Stimulated activated CD8-positive, alpha-beta memory T cell treated with anti-CD3 and anti-CD28 coated beads, Interleukin-4, amount 100 ng/mL, for 24 hours (primary cell): ENCODE measurements around the gene RETREG1.
A peak's percentile ranks its signal among the peaks of the same experiment; 100 is the strongest.
"Not testable (repeated sequence)": the region's sequence is repeated elsewhere in the genome, so short reads cannot be mapped to it uniquely, and the experiment has no call there.

ENCODE experiments used
- DNase-seq: peaks from one replicate; pipeline ENCODE4 v3.0.0-alpha.2; 2020; ENCODE audit warnings: low read depth

The RETREG1 gene

DNA sequence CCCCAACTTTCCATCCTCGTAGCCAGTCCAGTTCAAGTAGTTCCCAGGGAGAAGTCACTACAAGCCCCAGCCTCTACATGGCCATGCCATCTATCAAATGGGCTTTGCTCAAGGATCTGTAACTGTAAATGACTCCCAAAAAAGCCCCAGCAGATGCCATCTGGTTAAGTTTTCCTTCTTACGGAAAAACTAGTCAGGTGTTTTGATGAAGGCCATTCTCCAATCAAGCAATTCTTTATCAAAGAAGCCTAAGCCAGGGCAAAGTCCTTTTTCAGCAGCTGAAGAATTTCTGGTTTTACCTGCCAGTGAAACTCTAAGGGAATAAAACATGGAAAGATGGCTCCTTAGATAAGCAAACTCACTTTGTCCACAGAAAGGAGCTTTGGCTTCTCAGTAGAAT, 129.3 kb downstream of the RETREG1 start:
- DNase-seq, result no peak

GRCh38 chr5:16486711-16487111, 130.1 kb downstream of the RETREG1 start:
- DNase-seq, result no peak

- DNase-seq, result no peak
Observed at GRCh38 chr5:16485656-16486055, 131.1 kb downstream of the RETREG1 start.

GRCh38 chr5:16484081-16484480, 132.7 kb downstream of the RETREG1 start:
- no peak for DNase-seq

GRCh38 chr5:16483361-16483760, 133.4 kb downstream of the RETREG1 start:
- no peak for DNase-seq

GRCh38 chr5:16482891-16483290, 133.9 kb downstream of the RETREG1 start:
- DNase-seq, result no peak

GRCh38 chr5:16480821-16481538, 135.8 kb downstream of the RETREG1 start:
- no peak for DNase-seq

DNA sequence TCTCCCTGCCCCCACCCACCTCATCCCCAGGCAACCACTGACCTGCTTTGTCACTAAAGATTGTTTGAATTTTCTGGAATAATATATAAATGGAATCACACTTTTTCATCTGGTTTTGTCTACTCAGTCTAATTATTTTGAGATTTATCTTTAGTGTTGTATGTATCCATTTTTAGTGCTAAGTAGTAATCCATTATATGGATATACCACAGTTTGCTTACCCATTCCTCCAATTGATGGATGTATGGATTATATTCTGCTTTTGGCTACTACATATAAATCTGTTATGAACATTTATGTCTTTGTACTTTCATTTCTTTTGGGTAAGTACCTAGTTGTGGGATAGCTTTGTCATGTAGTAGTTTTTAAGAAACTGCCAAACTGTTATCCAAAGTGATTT, 136.7 kb downstream of the RETREG1 start:
- no peak for DNase-seq

- no peak for DNase-seq
Observed at GRCh38 chr5:16477541-16477940, 139.3 kb downstream of the RETREG1 start.

GRCh38 chr5:16476417-16476816, 140.4 kb downstream of the RETREG1 start:
- not testable (repeated sequence) for DNase-seq

- no peak for DNase-seq
Observed at GRCh38 chr5:16471387-16471786, 145.4 kb downstream of the RETREG1 start.

- no peak for DNase-seq
Observed at GRCh38 chr5:16467363-16468219, 149.2 kb downstream of the RETREG1 start.

DNA sequence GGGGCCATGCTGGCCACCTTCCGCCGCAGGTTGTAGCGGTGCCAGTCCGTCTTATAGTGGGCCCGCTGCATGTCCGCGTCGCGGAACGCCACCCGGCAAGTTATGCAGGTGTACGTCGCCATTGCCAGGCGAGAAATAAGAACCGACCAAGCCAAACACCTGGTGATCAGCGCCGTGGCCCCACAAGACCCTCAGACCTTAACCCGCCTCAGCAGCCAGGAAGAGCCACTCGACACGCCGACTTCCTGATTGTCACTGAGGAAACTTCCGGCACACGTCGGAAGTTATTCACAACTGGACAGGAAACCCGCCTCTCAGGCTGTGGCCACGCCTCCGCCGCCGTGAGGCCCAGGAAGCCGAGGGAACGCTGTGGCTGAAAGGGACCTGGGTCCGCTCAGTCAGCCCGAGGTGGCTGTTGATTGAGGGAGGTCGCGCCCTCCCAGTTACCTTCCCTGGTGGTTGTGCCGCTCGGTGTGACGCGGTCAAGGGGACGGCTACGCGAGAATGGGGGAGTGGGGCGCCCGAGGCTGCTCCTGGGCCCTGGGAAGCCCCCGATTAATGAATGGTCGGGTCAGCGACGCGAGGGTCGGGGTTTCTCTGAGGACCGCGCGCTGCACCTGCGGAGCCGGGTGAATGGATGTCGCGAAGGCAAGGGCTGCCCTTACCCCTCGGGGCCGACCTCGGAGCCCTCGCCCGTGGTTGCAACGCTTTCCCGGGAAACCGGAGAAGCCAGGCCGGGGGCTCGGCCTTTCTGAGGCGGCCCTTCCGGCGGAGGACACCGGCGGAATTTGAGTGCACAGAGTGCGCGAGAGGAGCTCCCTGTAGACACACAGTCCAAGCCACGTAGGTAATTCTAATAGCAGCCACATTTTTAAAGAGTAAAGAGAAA, 151.0 kb downstream of the RETREG1 start, which contains the start of gene ZNF622:
TSS of gene ZNF622 (minus strand) at position 257 of the 889 bp plus-strand sequence. CDS start at position 122, 135 bp downstream.
- DNase-seq, result peak; percentile 83

DNA sequence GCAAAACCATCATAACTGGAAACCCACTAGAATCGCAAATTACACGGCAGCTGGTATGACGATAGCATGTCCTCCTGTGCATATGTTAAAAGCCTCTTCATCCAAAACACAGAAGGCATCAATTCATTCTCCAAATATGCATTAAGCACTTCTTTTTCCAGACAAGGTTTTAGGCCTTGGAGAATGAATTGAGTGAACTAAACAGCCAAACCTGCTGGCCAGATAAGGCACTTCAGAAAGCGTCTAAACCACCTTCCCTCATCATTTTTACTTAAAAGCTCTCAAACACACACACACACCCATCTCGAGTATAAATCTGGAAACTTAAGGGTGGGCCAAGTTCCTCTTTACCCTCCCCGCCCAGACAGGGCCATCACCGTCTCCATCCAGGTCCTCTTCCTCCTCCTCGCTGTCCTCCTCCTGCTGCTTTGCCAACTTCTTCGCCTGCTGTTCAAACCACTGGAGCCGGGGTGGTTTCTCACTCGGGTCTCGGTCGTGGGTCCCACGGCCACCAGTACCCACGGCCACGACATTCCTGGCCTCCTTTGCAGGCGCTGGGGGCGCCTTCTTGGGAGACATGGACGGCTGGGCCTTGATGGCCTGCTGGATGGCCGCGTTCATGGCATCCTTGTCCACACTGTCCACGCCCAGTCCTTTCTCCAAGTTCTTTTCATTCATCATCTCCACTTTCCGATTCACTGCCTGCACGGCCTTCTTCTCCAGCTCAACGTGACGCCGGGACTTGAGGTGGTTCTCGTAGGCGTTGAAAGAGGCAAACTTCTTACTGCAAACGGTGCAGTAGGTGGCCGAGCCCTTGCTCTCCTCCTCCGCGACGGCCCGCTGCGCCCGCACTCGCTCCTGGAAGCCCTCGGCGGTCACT, 151.9 kb downstream of the RETREG1 start:
- DNase-seq, result no peak

DNA sequence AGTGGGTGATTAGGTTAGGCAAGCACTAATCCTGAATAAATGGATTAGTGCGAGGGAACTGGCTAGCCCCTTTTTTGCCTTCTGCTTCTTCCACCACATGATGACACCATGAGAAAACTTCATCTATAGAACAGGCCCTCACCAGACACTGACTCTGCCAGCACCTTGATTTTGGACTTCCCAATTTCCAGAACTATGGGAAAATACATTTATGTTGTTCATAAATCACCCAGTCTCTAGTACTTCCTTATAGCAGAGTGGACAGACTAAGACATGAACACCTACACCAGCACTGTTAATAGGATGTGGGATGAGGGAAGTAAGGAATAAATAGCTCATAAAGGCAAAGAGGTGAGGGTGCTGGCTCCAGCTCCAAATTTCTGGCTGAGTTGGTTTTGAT, 152.6 kb downstream of the RETREG1 start:
- DNase-seq, result no peak

- DNase-seq, result no peak
Observed at GRCh38 chr5:16461782-16462181, 155.0 kb downstream of the RETREG1 start.

DNA sequence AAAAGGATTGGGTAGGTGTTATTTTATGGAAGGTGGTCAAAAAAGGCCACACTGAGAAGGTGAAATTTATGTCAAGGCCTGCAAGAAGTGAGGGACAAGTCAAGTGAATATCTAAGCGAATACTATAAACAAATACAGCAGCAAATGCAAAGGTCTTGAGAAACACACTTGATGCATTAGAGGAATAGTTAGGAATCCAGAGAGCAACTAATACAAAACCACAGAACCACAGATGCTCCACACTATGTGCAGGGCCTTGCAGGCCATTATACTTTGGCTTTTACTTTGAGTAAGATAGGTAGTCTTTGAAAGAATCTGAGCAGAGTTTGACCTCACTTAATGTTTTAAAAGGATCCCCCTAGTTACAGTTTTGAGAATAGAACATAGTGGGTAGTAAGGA, 155.8 kb downstream of the RETREG1 start:
- DNase-seq, result no peak

GRCh38 chr5:16459451-16459850, 157.3 kb downstream of the RETREG1 start:
- DNase-seq, result no peak

GRCh38 chr5:16457853-16458252, 158.9 kb downstream of the RETREG1 start:
- no peak for DNase-seq

DNA sequence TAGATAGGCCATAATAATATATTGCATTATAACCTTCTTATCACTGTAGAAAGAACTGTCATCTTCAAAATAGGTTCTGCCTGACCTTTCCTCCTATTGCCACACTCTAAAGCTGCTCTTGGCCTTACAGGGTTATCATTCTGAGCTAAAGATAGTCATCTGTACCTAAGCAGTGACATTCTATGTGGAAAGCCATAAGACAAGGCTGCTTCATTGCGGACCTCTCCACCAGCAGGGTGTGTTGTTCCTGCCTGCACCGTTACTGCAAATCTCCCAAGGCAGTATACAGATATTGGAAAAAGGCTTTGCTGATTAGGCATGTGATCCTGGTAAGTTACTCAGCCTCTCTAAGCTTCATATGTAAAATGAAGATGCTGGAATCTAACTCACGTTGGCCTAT, 159.3 kb downstream of the RETREG1 start:
- no peak for DNase-seq
